Endodermal cell (in vitro differentiated cells): ENCODE measurements around the gene LRTM2. TPM values are rescaled to one million over a fixed set of nuclear protein-coding genes. Genes with fewer than 3 reads are reported as not detected.

ENCODE experiments used
- DNase-seq: peaks from one replicate; pipeline ENCODE4 v3.0.0-alpha.2; 2017
- H3K27ac ChIP-seq: 2 replicates; pipeline ENCODE4 v1.5.1; 2013; ENCODE audit warnings: mild to moderate bottlenecking, low read depth, low read length, moderate library complexity
- H3K27me3 ChIP-seq: 2 replicates; pipeline ENCODE4 v1.6.1; 2013; ENCODE audit warnings: mild to moderate bottlenecking, low read length, moderate library complexity; ENCODE audit not compliant: insufficient read depth, control insufficient read depth, poor library complexity, severe bottlenecking
- H3K36me3 ChIP-seq: 2 replicates; pipeline ENCODE4 v1.7.0; 2013; ENCODE audit warnings: mild to moderate bottlenecking, low read length, moderate library complexity; ENCODE audit not compliant: control insufficient read depth, insufficient read depth
- H3K4me1 ChIP-seq: one replicate; pipeline ENCODE4 v1.7.0; 2013; ENCODE audit warnings: low read length; ENCODE audit not compliant: control insufficient read depth, insufficient read depth
- H3K4me3 ChIP-seq: 2 replicates; pipeline ENCODE4 v1.5.1; 2013; ENCODE audit warnings: mild to moderate bottlenecking, low read length, moderate library complexity
- H3K9ac ChIP-seq: 2 replicates; pipeline ENCODE4 v1.6.1; 2013; ENCODE audit warnings: mild to moderate bottlenecking, low read length, moderate library complexity; ENCODE audit not compliant: poor library complexity, severe bottlenecking; ENCODE audit errors: extremely low read depth
- H3K9me3 ChIP-seq: 2 replicates; pipeline ENCODE4 v1.6.1; 2013; ENCODE audit warnings: mild to moderate bottlenecking, low read length, moderate library complexity; ENCODE audit not compliant: control insufficient read depth
- H3K27ac Mint-ChIP-seq: 2 replicates; pipeline ENCODE4 v1.8.0; 2020; ENCODE audit warnings: mixed read lengths
- H3K27me3 Mint-ChIP-seq: 2 replicates; pipeline ENCODE4 v1.8.0; 2021; ENCODE audit warnings: mild to moderate bottlenecking, mixed read lengths; ENCODE audit not compliant: insufficient read depth
- H3K36me3 Mint-ChIP-seq: 2 replicates; pipeline ENCODE4 v1.8.0; 2020; ENCODE audit warnings: low read depth, mixed read lengths
- H3K4me1 Mint-ChIP-seq: 2 replicates; pipeline ENCODE4 v1.8.0; 2020; ENCODE audit warnings: mixed read lengths
- H3K4me3 Mint-ChIP-seq: 2 replicates; pipeline ENCODE4 v1.8.0; 2020; ENCODE audit warnings: mild to moderate bottlenecking, moderate library complexity, mixed read lengths
- H3K9me3 Mint-ChIP-seq: 2 replicates; pipeline ENCODE4 v1.8.0; 2020; ENCODE audit warnings: mild to moderate bottlenecking, mixed read lengths
- WGBS, 2 experiments: methylation state at CpG; one replicate each; pipeline versions ENCODE4 v1.1.5 to v1.1.7; 2013; ENCODE audit warnings: missing lambda C conversion rate in 2 of 2, mixed read lengths in 1 of 2; ENCODE audit not compliant: insufficient coverage in 1 of 2, insufficient read length in 1 of 2; 5-methylcytosine and 5-hydroxymethylcytosine counted together
- total RNA-seq, 2 donors: library from RNA; stranded (reverse); fragmentation: NEBNext Ultra II Directional in 1 of 2; extraction: Animal tissue kit (Norgen Biotek cat#: 25700) in 1 of 2; gene quantifications; 2 replicates in 1 of 2; 3 replicates in 1 of 2; pipeline ENCODE4 v1.2.1, GENCODE V29; 2021
- TF ChIP-seq, protein P1 (sequence below): fragments of 200-600 bp; sonication (generic); conservative IDR thresholded peaks from 2 replicates; pipeline ENCODE4 v1.5.0; 2021; ENCODE audit warnings: antibody characterized with exemption, mild to moderate bottlenecking

The LRTM2 gene
- total RNA-seq, 2 donors from 2014 or later, result 0.40 TPM

DNA sequence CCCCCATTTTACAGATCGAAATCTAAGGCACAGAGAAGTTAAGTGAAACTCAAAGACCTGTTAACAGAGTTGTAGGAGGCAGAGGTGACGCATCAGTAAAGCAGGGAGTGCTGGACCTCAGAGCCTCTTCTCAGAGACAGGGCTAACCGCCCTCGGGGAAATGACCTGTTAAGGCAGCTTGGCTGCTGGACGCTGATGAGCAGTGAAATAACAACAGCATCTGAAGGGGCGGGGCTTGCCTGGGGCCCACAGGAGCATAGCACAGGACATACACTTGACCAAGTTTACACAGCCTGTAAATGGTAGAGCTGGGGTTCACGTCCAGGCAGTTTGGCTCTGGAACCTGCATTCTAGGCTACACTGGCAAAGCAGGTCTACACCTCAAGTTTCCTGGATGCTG lies 39.3 kb downstream of the LRTM2 start:
- H3K4me3 ChIP-seq, result no peak overlapping the region
- DNase-seq, result no peak
- H3K9ac ChIP-seq, result no peak overlapping the region
- no peaks in the 10 kb centered on the region for H3K27me3 ChIP-seq
- H3K36me3 Mint-ChIP-seq, result no peaks in the 10 kb centered on the region
- 86 to 88% methylated on average over 7 of the region's 7 CpGs for WGBS, 2 experiments
- H3K27ac Mint-ChIP-seq, result no peak overlapping the region
- peaks cover 2% of the 10 kb centered on the region for H3K4me1 Mint-ChIP-seq
- no peaks in the 10 kb centered on the region for H3K9me3 Mint-ChIP-seq
- H3K27ac ChIP-seq, result no peak overlapping the region
- no peaks in the 10 kb centered on the region for H3K4me1 ChIP-seq
- TF ChIP-seq, protein P1, sequence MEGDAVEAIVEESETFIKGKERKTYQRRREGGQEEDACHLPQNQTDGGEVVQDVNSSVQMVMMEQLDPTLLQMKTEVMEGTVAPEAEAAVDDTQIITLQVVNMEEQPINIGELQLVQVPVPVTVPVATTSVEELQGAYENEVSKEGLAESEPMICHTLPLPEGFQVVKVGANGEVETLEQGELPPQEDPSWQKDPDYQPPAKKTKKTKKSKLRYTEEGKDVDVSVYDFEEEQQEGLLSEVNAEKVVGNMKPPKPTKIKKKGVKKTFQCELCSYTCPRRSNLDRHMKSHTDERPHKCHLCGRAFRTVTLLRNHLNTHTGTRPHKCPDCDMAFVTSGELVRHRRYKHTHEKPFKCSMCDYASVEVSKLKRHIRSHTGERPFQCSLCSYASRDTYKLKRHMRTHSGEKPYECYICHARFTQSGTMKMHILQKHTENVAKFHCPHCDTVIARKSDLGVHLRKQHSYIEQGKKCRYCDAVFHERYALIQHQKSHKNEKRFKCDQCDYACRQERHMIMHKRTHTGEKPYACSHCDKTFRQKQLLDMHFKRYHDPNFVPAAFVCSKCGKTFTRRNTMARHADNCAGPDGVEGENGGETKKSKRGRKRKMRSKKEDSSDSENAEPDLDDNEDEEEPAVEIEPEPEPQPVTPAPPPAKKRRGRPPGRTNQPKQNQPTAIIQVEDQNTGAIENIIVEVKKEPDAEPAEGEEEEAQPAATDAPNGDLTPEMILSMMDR, result no peak
- H3K36me3 ChIP-seq, result no peaks in the 10 kb centered on the region
- H3K9me3 ChIP-seq, result no peaks in the 10 kb centered on the region
- H3K27me3 Mint-ChIP-seq, result peaks cover 2% of the 10 kb centered on the region
- H3K4me3 Mint-ChIP-seq, result no peak overlapping the region

DNA sequence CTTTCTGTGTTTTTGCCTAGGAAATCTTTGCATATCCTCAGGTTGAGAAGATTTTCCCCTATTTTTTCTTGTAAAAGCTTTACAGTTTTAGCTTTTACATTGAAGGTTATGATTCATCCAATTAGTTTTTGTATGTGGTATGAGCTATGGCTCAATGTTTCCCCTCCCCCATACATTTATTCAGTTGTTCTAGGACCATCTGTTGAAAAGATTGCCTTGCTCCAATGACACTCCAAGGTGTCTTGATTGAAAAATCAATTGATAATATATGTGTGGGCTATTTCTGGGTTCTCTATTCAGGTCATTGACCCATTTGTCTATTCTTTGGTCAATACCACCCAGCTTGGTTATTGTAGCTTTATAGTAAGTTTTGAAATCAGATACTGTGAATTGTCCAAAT lies 42.6 kb downstream of the LRTM2 start:
- DNase-seq, result no peak
- Histone ChIP-seq H3K27ac (no peak overlapping the region), H3K27me3 (no peaks in the 10 kb centered on the region), H3K4me3 (no peak overlapping the region), H3K9ac (no peak overlapping the region), H3K4me1 (no peaks in the 10 kb centered on the region), H3K9me3 (peaks cover 3% of the 10 kb centered on the region), H3K36me3 (no peaks in the 10 kb centered on the region)
- H3K4me1 Mint-ChIP-seq, result peaks cover 2% of the 10 kb centered on the region
- H3K27ac Mint-ChIP-seq, result no peak overlapping the region
- H3K27me3 Mint-ChIP-seq, result no peaks in the 10 kb centered on the region
- H3K36me3 Mint-ChIP-seq, result no peaks in the 10 kb centered on the region
- H3K4me3 Mint-ChIP-seq, result no peak overlapping the region
- TF ChIP-seq, protein P1, result no peak
- H3K9me3 Mint-ChIP-seq, result peaks cover 6% of the 10 kb centered on the region

DNA sequence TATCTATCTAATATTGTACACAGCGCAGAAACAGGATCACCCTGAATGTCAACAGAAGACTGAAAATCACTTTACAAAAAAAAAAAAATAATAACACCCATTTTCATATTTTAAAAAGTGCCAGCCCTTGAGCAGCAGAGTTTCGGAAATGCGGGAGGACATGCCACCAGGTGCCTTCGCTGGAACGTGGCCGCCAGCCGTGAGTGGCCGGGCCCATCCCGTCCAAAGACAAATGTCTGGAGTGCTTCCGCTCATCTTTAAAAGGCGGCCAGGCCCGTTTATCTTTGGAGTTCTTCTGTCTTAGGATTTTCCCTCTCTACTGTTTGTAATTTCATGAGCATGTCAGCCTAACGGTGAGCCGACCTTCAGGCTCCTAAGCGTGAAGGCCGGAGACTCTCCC lies 43.5 kb downstream of the LRTM2 start:
- H3K4me3 Mint-ChIP-seq, result no peak overlapping the region
- no peak overlapping the region for H3K27ac Mint-ChIP-seq
- Histone ChIP-seq H3K36me3 (no peaks in the 10 kb centered on the region), H3K27me3 (no peaks in the 10 kb centered on the region), H3K9me3 (peaks cover 5% of the 10 kb centered on the region), H3K9ac (no peak overlapping the region), H3K27ac (no peak overlapping the region), H3K4me1 (no peaks in the 10 kb centered on the region), H3K4me3 (no peak overlapping the region)
- 92 to 95% methylated on average over 14 to 16 of the region's 16 CpGs for WGBS, 2 experiments
- peaks cover 11% of the 10 kb centered on the region for H3K9me3 Mint-ChIP-seq
- TF ChIP-seq, protein P1, result no peak
- peaks cover 2% of the 10 kb centered on the region for H3K27me3 Mint-ChIP-seq
- H3K4me1 Mint-ChIP-seq, result peaks cover 2% of the 10 kb centered on the region
- H3K36me3 Mint-ChIP-seq, result no peaks in the 10 kb centered on the region
- peak; percentile 20 for DNase-seq
